ENCODE data around the gene EMC8. TPM values are rescaled to one million over a fixed set of nuclear protein-coding genes. Genes with fewer than 3 reads are reported as not detected.

The EMC8 gene
- total RNA-seq, 2 donors from 2014 or later: 60.1 to 67.6 TPM

- Mint-ChIP-seq H3K36me3 (ENCODE audit: low read depth) (peaks cover 8% of the 10 kb centered on the region), H3K27me3 (ENCODE audit: insufficient read depth) (peaks cover 2% of the 10 kb centered on the region), H3K4me3 (no peak overlapping the region), H3K4me1 (peaks cover 9% of the 10 kb centered on the region), H3K27ac (no peak overlapping the region), H3K9me3 (no peaks in the 10 kb centered on the region)
- Histone ChIP-seq H3K9ac (ENCODE audit: extremely low read depth, low read length, poor library complexity, severe bottlenecking) (no peak overlapping the region), H3K4me1 (ENCODE audit: control insufficient read depth, insufficient read depth, low read length) (peaks cover 5% of the 10 kb centered on the region), H3K9me3 (ENCODE audit: control insufficient read depth, low read length) (no peaks in the 10 kb centered on the region), H3K4me3 (ENCODE audit: low read length) (no peak overlapping the region), H3K27ac (ENCODE audit: low read depth, low read length) (no peak overlapping the region), H3K27me3 (ENCODE audit: control insufficient read depth, insufficient read depth, low read length, poor library complexity, severe bottlenecking) (no peaks in the 10 kb centered on the region), H3K36me3 (ENCODE audit: control insufficient read depth, insufficient read depth, low read length) (peaks cover 6% of the 10 kb centered on the region)
- no peak for TF ChIP-seq CTCF (conservative IDR thresholded peaks at IDR 0.05)
- 85 to 91% methylated on average over 6 to 8 of the region's 8 CpGs for whole genome bisulfite sequencing, 2 experiments (ENCODE audit: insufficient coverage in 1 of 2, insufficient read length in 1 of 2)
- no peak for DNase-seq
These were observed 33.6 kb downstream of the EMC8 start for GRCh38 chr16:85765767-85766166.

GRCh38 chr16:85765211-85765610 lies 34.1 kb downstream of the EMC8 start:
- no peaks in the 10 kb centered on the region for H3K27me3 ChIP-seq (ENCODE audit: control insufficient read depth, insufficient read depth, low read length, poor library complexity, severe bottlenecking)
- peaks cover 5% of the 10 kb centered on the region for H3K4me1 ChIP-seq (ENCODE audit: control insufficient read depth, insufficient read depth, low read length)
- no peak overlapping the region for H3K9ac ChIP-seq (ENCODE audit: extremely low read depth, low read length, poor library complexity, severe bottlenecking)
- Mint-ChIP-seq H3K9me3 (no peaks in the 10 kb centered on the region), H3K36me3 (ENCODE audit: low read depth) (peaks cover 3% of the 10 kb centered on the region), H3K27ac (no peak overlapping the region), H3K4me3 (no peak overlapping the region), H3K27me3 (ENCODE audit: insufficient read depth) (peaks cover 2% of the 10 kb centered on the region), H3K4me1 (peaks cover 9% of the 10 kb centered on the region)
- DNase-seq: no peak
- no peaks in the 10 kb centered on the region for H3K9me3 ChIP-seq (ENCODE audit: control insufficient read depth, low read length)
- H3K27ac ChIP-seq (ENCODE audit: low read depth, low read length): no peak overlapping the region
- TF ChIP-seq CTCF (conservative IDR thresholded peaks at IDR 0.05): no peak
- H3K4me3 ChIP-seq (ENCODE audit: low read length): no peak overlapping the region
- H3K36me3 ChIP-seq (ENCODE audit: control insufficient read depth, insufficient read depth, low read length): peaks cover under 1% of the 10 kb centered on the region
- WGBS, 2 experiments (ENCODE audit: insufficient coverage in 1 of 2, insufficient read length in 1 of 2): 69 to 76% methylated on average over 3 to 8 of the region's 8 CpGs

- TF ChIP-seq CTCF (conservative IDR thresholded peaks at IDR 0.05): no peak
- Histone ChIP-seq H3K27me3 (ENCODE audit: control insufficient read depth, insufficient read depth, low read length, poor library complexity, severe bottlenecking) (no peaks in the 10 kb centered on the region), H3K4me1 (ENCODE audit: control insufficient read depth, insufficient read depth, low read length) (peaks cover 5% of the 10 kb centered on the region), H3K9me3 (ENCODE audit: control insufficient read depth, low read length) (no peaks in the 10 kb centered on the region), H3K4me3 (ENCODE audit: low read length) (no peak overlapping the region), H3K27ac (ENCODE audit: low read depth, low read length) (no peak overlapping the region), H3K9ac (ENCODE audit: extremely low read depth, low read length, poor library complexity, severe bottlenecking) (no peak overlapping the region), H3K36me3 (ENCODE audit: control insufficient read depth, insufficient read depth, low read length) (no peaks in the 10 kb centered on the region)
- H3K27me3 Mint-ChIP-seq (ENCODE audit: insufficient read depth): peaks cover 3% of the 10 kb centered on the region
- 96 to 100% methylated on average over 1 to 2 of the region's 2 CpGs for WGBS, 2 experiments (ENCODE audit: insufficient coverage in 1 of 2, insufficient read length in 1 of 2)
- H3K9me3 Mint-ChIP-seq: no peaks in the 10 kb centered on the region
- H3K36me3 Mint-ChIP-seq (ENCODE audit: low read depth): no peaks in the 10 kb centered on the region
- H3K4me3 Mint-ChIP-seq: no peak overlapping the region
- H3K4me1 Mint-ChIP-seq: peaks cover 8% of the 10 kb centered on the region
- no peak overlapping the region for H3K27ac Mint-ChIP-seq
- DNase-seq: no peak
These were observed 35.7 kb downstream of the EMC8 start for GRCh38 chr16:85763616-85764015.

Data from endodermal cell (in vitro differentiated cells).